Measurements from ENCODE around the gene MGA.

DNA sequence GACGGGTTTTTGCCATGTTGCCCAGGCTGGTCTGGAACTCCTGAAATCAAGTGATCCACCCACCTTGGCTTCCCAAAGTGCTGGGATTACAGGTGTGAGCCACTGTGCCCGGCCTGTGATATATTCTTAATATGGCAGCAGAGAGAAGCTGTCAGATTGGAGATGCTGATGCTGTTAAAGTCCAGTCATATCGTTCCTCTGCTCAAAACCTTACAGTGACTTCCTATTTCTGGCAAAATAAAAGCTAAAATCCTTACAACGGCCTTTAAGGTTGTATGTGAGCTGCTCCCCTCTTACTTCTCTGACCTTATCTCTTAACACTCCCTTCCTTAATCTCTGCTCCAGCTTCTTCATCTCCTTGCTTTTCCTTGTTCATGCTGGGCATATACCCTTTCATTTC lies 26.6 kb upstream of the MGA start:
- TF ChIP-seq, protein P1, sequence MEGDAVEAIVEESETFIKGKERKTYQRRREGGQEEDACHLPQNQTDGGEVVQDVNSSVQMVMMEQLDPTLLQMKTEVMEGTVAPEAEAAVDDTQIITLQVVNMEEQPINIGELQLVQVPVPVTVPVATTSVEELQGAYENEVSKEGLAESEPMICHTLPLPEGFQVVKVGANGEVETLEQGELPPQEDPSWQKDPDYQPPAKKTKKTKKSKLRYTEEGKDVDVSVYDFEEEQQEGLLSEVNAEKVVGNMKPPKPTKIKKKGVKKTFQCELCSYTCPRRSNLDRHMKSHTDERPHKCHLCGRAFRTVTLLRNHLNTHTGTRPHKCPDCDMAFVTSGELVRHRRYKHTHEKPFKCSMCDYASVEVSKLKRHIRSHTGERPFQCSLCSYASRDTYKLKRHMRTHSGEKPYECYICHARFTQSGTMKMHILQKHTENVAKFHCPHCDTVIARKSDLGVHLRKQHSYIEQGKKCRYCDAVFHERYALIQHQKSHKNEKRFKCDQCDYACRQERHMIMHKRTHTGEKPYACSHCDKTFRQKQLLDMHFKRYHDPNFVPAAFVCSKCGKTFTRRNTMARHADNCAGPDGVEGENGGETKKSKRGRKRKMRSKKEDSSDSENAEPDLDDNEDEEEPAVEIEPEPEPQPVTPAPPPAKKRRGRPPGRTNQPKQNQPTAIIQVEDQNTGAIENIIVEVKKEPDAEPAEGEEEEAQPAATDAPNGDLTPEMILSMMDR (IDR thresholded peaks at IDR 0.05) = no peak
- TF ChIP-seq POLR2A (IDR thresholded peaks at IDR 0.05) = no peak

Data from stomach (tissue), 4 donors.